Endometrial microvascular endothelial cells (primary cell): Measurements from ENCODE around the gene GRAP. TPM values are rescaled to one million over a fixed set of nuclear protein-coding genes. Genes with fewer than 3 reads are reported as not detected.
"Not testable (repeated sequence)": the region's sequence is repeated elsewhere in the genome, so short reads cannot be mapped to it uniquely, and the experiment has no call there.

Experiments
- in situ Hi-C: cut with HindIII; loops from 2 replicates; pipeline ENCODE4 v1.10.0; 2017; ENCODE audit warnings: low sequenced_read_pairs, low pct_unique_long_range_greater_than_20kb; ENCODE audit errors: inconsistent ontology term
- total RNA-seq: library from RNA; depleted of rRNA; stranded (reverse); fragments of >200 nt; gene quantifications from one replicate; pipeline ENCODE4 v1.2.3, GENCODE V29; 2015; ENCODE audit errors: inconsistent ontology term

The GRAP gene
- total RNA-seq = 36.1 TPM

GRCh38 chr17:19046782-19047375 lies at the start of gene GRAP:
GRAP (minus strand) TSS chr17:19046957; CDS start chr17:19046926, 31 bp downstream.
- in situ Hi-C loops = not testable (repeated sequence)

DNA sequence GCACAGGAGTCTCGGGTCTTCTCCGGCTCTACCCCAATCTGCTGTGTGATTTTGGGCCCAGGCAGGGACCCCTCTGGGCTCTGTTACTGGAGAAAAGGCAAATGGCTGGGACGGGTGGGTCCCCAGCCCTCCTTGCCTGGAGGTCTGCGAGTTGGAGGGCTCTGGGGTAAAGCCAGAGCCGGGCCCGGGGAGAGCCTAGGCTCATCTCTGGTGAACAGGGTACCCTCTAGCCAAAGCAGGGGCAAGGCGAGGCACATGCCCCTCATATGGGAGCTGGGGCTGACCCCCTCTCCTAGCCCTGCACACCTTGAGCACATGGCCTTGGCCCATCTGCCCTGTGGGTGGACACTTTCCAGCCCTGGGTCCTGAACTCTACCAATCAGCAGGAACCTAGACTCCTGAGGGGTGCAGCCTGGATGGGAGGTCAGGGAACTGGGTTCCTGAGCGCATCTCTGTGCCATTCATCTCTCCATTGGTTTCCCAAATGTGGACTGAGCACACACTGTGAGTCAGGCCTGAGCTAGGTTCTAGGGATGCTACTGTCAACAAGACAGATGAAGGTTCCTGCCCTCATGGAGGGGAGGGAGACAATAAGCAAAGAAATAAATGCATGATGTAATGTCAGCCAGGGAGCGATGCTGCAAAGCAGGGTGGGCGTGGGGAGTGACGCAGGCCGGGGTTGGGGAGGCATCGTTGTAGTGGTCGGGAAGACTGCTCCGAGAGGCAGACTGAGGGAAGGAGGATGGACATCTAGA lies 47.1 kb upstream of the GRAP start:
- in situ Hi-C loops = not testable (repeated sequence)

GRCh38 chr17:19092737-19093683 lies 46.3 kb upstream of the GRAP start:
- in situ Hi-C loops = not testable (repeated sequence)

- in situ Hi-C loops = not testable (repeated sequence)
Observed at GRCh38 chr17:19090058-19090772, 43.5 kb upstream of the GRAP start.

- in situ Hi-C loops = not testable (repeated sequence)
Observed at GRCh38 chr17:19088804-19089685, 42.3 kb upstream of the GRAP start.

DNA sequence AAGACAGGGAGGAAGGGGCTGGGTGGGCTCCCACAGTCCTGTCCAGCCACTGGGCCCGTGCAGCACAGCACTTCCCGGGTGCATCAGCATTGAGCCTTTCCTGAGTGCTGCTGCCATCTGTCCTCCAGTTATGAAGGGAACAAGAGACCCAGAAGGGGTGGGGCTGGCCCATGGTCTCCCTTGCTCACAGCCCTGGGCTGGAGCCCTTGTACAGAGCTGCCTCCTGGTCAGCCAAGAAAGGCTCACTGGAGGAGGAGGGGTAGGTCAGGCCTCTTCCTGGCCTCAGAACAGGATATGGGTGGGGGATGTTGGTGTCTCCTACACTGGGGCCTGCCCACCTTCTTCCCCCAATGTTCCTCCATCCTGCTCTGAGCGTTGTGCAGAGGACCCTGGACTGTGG lies 30.6 kb upstream of the GRAP start:
- in situ Hi-C loops = not testable (repeated sequence)

- in situ Hi-C loops = not testable (repeated sequence)
Observed at GRCh38 chr17:19076398-19077192, 29.8 kb upstream of the GRAP start.

- in situ Hi-C loops = not testable (repeated sequence)
Observed at GRCh38 chr17:19070318-19071168, 23.8 kb upstream of the GRAP start.

GRCh38 chr17:19064378-19064777 lies 17.6 kb upstream of the GRAP start:
- in situ Hi-C loops = not testable (repeated sequence)

DNA sequence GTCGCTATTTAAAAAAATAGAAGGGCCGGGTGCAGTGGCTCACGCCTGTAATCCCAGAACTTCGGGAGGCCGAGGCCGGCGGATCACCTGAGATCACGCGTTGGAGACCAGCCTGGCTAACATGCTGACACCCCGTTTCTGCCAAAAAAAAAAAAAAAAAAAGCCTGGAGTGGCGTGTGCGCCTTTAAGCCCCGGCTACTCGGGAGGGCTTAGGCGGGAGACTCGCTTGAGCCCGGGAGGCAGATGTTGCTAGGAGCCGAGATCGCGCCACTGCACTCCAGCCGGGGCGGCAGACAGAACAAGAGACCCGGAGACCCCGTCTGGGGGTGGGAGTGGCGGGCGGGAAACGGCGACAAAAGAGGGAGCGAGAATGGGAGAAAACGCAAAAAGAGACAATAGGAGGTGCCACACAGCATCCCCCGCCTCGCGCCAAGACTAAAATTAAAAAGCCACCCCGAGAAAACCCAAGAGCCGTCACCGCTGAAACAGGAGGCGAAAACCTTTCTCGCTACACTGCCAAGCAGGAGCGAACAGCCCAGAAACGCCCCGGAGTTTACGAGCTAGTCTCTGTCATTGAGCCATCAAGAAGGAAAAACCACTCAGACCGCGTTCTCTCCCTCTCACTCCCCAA lies 16.7 kb upstream of the GRAP start:
- in situ Hi-C loops = not testable (repeated sequence)

DNA sequence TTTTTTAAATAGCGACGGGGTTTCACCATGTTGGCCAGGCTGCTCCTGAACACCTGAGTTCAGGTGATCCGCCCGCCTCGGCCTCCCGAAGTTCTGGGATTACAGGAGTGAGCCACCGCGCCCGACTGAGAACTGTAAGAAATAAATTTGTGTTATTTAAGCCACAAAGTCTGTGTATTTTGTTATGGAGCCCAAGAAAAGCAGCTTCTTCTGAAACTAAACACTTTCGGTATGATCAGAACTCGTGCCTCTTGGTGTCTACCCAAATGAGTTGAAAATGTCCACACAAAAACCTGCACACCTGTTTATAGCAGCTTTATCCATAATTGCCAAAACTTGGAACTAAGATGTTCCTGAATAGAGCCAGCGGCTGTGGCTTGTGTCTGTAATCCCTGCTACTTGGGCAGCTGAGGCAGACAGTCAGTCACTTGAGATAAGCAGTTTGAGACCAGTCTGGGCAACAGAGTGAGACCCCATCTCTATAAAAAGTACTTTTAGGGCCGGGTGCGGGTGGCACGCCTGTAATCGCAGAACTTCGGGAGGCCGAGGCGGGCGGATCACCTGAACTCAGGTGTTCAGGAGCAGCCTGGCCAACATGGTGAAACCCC lies 16.1 kb upstream of the GRAP start:
- in situ Hi-C loops = not testable (repeated sequence)

GRCh38 chr17:19062009-19062717 lies 15.4 kb upstream of the GRAP start:
- in situ Hi-C loops = not testable (repeated sequence)

DNA sequence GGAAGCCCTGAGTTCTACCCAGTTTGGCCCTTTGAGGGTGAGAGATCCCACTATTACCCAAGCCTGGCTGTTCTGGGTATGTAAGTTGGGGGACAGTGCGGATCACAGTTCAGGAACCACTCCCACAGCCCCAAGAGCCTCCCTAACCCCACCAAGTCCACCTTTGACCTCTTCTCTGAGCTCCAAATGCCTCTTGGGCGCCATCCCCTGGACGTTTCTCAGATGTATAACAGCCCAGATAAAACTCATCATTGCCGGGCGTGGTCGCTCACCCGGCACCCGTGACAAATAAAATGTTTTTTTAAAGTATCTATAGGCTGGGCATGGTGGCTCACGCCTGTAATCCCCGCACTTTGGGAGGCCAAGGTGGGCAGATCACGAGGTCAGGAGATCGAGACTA lies 8.7 kb upstream of the GRAP start:
- in situ Hi-C loops = not testable (repeated sequence)

DNA sequence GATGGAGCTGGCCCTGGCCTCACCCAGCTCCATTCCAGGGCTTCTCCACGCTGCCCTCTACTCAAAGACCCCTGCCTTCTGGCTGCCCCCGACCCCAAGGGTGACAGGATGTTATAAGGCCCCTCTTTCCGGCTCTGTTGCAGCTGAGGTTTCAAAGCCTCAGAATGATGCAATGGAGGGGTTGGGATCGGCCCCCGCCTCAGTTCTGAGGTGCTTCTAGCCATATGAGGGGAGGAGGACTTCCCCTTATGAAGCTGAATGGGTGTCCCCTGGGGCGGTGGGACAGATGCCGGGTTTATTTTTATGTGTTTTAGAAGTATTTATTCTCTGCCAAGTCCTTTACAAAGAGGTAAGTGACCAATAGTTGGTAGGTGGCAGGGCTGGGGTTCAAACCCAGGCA lies 2.1 kb upstream of the GRAP start:
- in situ Hi-C loops = not testable (repeated sequence)

DNA sequence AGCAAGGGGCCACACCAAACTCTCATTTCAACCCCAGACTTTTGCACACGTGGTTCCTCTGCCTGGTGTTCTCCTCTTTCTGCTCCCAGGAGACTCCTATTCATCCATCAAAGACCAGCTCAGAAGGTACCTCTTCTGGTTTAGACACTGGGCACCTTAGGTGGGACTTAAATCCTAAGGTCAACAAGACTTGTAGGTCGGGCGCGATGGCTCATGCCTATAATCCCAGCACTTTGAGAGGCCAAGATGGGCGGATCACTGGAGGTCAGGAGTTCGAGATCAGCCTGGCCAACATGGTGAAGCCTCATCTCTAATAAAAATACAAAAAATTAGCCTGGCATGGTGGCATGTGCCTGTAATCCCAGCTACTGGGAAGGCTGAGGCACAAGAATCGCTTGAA lies 753 bp upstream of the GRAP start:
- in situ Hi-C loops = not testable (repeated sequence)
